GM13977 (cell line): Measurements from ENCODE around the gene SDCCAG8.

Experiments
- DNase-seq: peaks from one replicate; pipeline ENCODE4 v3.0.0; 2012; ENCODE audit warnings: low spot score
- in situ Hi-C: fragments of 300-500 bp; cut with MboI; formaldehyde crosslinking; loops from one replicate; pipeline ENCODE4 v1.12.0; 2022; ENCODE audit warnings: low sequenced_read_pairs, low pct_unique_long_range_greater_than_20kb, mixed read lengths, inconsistent platforms; ENCODE audit not compliant: unreplicated experiment
- TF ChIP-seq, protein P1 (sequence below): IDR thresholded peaks from 2 replicates; pipeline ENCODE4 v1.5.1; 2012; ENCODE audit warnings: mild to moderate bottlenecking, control low read depth; ENCODE audit not compliant: insufficient read depth; ENCODE audit errors: extremely low read depth, missing control alignments

The SDCCAG8 gene

DNA sequence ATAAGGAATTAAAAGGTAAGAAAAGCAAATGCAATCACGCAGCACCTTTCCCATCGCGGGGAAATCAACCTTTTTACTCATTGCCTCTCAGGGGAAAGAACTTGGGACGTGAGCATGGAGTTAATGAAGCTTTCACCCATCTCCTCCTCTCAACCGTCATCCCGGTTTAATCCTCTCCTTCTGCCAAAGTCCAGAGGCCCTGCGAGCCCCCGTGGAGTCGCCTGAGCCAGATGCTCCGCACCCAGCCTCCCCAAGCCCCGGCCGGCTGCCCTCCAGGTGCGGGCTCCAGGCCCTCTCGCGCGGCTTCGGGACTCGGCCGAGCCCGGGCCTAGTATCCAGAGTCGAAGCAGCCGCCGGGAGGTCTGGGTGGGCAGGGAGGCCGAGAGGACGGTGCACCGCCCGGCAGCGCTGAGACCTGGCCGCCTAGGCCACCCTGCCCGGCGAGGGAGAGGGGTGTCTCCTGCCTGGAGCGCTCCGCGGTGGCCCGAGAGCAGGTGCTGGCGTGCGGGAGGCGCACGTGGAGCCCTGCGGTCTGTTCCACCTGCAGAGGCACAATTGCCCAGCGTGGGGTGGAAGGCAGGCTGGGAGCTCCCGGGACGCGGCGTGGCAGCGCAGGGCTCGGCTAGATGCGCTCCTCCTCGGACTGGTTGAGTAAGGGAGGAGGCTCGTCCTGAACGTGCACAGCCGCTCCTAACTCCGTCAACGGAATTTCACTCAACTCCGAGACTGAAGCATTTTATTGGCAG, 218.5 kb downstream of the SDCCAG8 start:
- in situ Hi-C loops, result no loop called here
- TF ChIP-seq, protein P1, sequence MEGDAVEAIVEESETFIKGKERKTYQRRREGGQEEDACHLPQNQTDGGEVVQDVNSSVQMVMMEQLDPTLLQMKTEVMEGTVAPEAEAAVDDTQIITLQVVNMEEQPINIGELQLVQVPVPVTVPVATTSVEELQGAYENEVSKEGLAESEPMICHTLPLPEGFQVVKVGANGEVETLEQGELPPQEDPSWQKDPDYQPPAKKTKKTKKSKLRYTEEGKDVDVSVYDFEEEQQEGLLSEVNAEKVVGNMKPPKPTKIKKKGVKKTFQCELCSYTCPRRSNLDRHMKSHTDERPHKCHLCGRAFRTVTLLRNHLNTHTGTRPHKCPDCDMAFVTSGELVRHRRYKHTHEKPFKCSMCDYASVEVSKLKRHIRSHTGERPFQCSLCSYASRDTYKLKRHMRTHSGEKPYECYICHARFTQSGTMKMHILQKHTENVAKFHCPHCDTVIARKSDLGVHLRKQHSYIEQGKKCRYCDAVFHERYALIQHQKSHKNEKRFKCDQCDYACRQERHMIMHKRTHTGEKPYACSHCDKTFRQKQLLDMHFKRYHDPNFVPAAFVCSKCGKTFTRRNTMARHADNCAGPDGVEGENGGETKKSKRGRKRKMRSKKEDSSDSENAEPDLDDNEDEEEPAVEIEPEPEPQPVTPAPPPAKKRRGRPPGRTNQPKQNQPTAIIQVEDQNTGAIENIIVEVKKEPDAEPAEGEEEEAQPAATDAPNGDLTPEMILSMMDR, result no peak
- peak; percentile 21 for DNase-seq

- TF ChIP-seq, protein P1, result no peak
- in situ Hi-C loops, result no loop called here
- no peak for DNase-seq
Measured at GRCh38 chr1:243474906-243475305, 219.1 kb downstream of the SDCCAG8 start.

DNA sequence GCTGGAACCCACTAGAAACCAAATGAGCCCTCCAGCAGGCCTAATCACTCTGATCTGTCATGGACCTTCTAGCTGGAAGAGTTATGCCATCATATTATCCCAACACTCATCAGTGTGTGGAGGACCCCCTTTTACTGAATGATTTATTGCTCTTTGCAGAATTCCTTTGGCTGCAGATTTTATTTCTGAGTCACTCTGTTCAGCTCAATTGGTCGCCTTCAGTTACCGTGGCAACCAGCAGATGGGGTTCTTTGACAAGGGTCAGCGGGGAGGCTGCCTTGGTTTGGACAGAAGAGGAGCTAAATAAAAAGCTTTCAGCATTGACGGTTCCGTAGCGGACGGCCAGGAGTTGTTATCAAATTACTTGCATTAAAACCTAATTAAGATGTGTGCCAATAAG, 220.1 kb downstream of the SDCCAG8 start:
- in situ Hi-C loops, result no loop called here
- DNase-seq, result peak; percentile 18
- TF ChIP-seq, protein P1, result no peak

GRCh38 chr1:243477731-243478290, 222.0 kb downstream of the SDCCAG8 start:
- TF ChIP-seq, protein P1, result no peak
- in situ Hi-C loops, result no loop called here

GRCh38 chr1:243481101-243481500, 225.3 kb downstream of the SDCCAG8 start:
- no peak for DNase-seq
- in situ Hi-C loops, result no loop called here
- TF ChIP-seq, protein P1, result no peak

More at GRCh38 chr1:243477731-243478290, 222.0 kb downstream of the SDCCAG8 start:
- DNase-seq, result no peak

DNA sequence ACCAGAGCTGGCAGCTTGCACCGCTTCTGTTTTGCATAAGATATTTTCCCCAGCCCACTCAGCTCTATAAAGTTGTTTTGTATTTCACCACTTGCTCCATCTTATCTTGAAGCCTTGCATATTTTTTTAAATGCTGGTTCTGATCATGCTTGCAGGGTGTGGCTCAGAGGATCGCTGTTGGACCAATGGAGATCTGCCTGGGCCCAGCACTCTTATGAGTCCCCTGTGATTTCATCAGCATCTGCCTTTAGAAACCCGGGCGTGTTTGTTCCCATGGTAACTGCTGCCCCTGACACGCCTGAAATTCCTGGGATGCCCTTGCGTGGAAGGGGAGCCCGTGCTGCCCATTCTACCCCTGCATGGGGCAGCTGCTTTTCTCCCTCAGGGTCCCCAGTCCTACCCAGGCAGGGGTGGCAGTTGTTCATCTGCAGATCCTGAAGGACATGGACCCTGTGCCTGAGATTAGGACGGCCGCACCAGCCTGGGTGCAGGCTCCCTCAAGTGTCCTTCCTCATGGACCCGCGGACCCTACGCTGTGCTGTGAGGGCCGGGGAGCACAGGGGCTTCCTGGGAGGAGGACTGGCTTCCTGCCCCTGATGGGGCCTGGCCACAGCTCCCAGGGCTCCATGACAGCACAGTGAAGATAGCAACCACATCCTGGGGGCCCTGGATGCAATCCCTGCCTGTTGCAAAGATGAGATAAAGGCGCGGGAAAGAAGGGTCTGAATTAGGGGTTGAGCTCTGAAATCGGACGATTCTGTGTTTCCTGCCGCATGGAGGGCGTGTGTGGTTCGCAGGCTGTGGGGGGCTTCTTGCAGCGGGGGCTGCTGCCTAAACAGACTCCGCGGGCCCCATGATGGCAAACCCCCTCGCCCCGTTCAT, 226.5 kb downstream of the SDCCAG8 start:
- TF ChIP-seq, protein P1, result no peak
- DNase-seq, result no peak
- in situ Hi-C loops, result no loop called here
